NB4 (cell line): ENCODE data around the gene POLRMT.
A peak's percentile ranks its signal among the peaks of the same experiment; 100 is the strongest.
"Not testable (repeated sequence)": the region's sequence is repeated elsewhere in the genome, so short reads cannot be mapped to it uniquely, and the experiment has no call there.

ENCODE experiments used
- DNase-seq: peaks from one replicate; pipeline ENCODE4 v3.0.0; 2010; ENCODE audit warnings: low read depth
- H3K4me3 ChIP-seq: one replicate; pipeline ENCODE4 v1.5.1; 2011; ENCODE audit warnings: mild to moderate bottlenecking, low read depth, low read length, moderate library complexity
- CTCF ChIP-seq: IDR thresholded peaks from one replicate; pipeline ENCODE4 v1.5.1; 2012; ENCODE audit warnings: low read depth, low read length
- MAX ChIP-seq: IDR thresholded peaks from 2 replicates; pipeline ENCODE4 v1.6.1; 2011; ENCODE audit warnings: low read depth, low read length
- MYC ChIP-seq: IDR thresholded peaks from 2 replicates; pipeline ENCODE4 v1.6.1; 2011; ENCODE audit warnings: low read depth, low read length
- POLR2A ChIP-seq: IDR thresholded peaks from 2 replicates; pipeline ENCODE4 v1.6.1; 2011; ENCODE audit warnings: mild to moderate bottlenecking; ENCODE audit not compliant: insufficient read length; ENCODE audit errors: extremely low read depth

Gene POLRMT

GRCh38 chr19:590396-590745 is 43.0 kb downstream of the POLRMT start:
- H3K4me3 ChIP-seq = no peak overlapping the region
- no peak for DNase-seq
- no peak for TF ChIP-seq MAX
- no peak for TF ChIP-seq MYC
- TF ChIP-seq CTCF = no peak
- no peak for TF ChIP-seq POLR2A

DNA sequence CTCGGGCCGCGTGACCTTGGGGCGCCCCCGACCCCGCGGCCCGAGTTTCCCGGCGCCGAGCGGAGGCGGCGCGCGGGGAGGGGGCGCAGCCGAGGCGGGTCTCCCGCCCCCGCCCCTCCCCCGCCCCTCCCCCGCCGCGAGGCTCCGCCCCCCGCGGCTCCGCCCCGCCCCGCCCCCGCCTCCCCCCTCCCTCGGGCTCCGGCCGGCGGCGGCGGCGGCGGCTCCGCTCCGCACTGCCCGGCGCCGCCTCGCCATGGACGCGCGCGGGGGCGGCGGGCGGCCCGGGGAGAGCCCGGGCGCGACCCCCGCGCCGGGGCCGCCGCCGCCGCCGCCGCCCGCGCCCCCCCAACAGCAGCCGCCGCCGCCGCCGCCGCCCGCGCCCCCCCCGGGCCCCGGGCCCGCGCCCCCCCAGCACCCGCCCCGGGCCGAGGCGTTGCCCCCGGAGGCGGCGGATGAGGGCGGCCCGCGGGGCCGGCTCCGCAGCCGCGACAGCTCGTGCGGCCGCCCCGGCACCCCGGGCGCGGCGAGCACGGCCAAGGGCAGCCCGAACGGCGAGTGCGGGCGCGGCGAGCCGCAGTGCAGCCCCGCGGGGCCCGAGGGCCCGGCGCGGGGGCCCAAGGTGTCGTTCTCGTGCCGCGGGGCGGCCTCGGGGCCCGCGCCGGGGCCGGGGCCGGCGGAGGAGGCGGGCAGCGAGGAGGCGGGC is 43.5 kb downstream of the POLRMT start, which contains the start of gene HCN2:
HCN2 (plus strand) TSS at position 189 of the 703 bp plus-strand sequence; CDS start at position 254, 65 bp downstream.
- TF ChIP-seq POLR2A = no peak
- TF ChIP-seq MAX = no peak
- no peak for TF ChIP-seq CTCF
- TF ChIP-seq MYC = no peak
- DNase-seq = no peak
- H3K4me3 ChIP-seq = no peak within 1 kb of the TSS

DNA sequence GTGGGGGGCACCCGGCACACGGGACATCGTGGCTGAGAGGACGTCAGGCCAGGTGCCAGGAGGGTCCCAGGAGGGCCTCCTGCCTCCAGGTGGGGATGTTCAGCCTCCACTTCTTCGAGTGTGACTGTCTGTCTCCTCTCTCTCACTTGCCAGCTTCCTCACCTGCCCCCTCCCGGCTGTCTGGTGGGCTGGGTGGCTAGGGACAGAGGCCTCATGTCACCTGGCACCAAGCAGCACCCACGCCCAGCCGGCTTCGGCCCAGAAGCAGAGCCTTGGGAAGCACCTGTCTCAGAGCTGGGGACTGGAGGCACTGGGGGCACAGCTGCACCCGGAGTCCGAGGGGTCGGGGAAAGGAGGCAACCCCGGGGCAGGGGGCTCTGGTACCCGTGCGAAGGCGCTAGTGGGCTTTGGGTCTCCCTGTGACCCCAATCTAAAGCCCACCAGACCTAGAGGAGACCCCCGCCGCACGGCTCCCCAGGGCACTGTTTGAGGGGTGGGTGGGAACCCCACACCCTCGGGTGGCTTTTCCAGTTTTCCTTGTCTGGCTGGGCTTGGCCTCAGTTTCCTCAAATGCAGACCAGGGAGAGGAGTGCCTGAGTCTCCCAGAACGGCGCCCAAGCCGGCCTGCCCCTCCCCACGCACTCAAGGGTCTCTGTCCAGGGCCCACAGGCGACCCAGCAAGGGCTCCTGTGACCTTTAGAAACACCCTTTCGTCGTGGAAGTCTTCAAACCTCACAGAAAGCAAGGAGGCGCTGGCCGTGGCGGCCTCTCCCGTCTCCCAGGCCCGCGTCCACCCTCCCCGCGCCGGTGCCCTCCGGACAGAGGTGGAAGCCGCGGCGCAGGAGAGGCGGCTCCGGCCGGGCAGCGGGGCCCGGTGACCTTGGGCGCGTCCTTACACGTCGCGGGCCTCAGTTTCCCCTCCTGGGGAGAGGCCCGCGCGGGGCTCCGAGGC is 44.3 kb downstream of the POLRMT start:
- TF ChIP-seq MAX (no peak), CTCF (no peak), MYC (no peak), POLR2A (no peak)
- no peak overlapping the region for H3K4me3 ChIP-seq
- no peak for DNase-seq

GRCh38 chr19:588093-588740 is 45.1 kb downstream of the POLRMT start:
- TF ChIP-seq MYC = peak; percentile 41; the same call in 1 of the 2 replicates
- TF ChIP-seq POLR2A = no peak
- TF ChIP-seq MAX = no peak; the same call in 1 of the 2 replicates
- peak; percentile 45 for TF ChIP-seq CTCF
- peak; percentile 77 for DNase-seq
- H3K4me3 ChIP-seq = no peak overlapping the region

- TF ChIP-seq MYC (no peak), CTCF (no peak), POLR2A (no peak), MAX (no peak)
- no peak overlapping the region for H3K4me3 ChIP-seq
- peak; percentile 36 for DNase-seq
Observed at GRCh38 chr19:585551-586110, 47.7 kb downstream of the POLRMT start.

DNA sequence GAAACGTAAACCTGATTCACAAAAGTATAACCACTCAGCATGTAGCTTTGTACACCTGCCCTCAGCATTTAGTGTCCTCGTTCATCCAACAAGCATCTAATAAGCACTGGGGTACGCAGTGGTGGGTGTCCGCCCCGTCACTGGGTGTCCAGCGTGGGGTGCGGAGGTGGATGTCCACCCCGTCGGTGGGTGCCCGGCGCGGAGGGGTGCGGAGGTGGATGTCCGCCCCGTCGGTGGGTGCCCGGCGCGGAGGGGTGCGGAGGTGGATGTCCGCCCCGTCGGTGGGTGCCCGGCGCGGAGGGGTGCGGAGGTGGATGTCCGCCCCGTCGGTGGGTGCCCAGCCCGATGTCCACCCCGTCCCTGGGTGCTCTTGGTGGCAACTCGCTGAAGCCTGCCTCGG is 48.2 kb downstream of the POLRMT start:
- not testable (repeated sequence) for DNase-seq

More for the DNA sequence above, 48.2 kb downstream of the POLRMT start:
- H3K4me3 ChIP-seq = not testable (repeated sequence)
